ENCODE measurements around the gene DDTL. TPM values are rescaled to one million over a fixed set of nuclear protein-coding genes. Genes with fewer than 3 reads are reported as not detected.
"Not testable (repeated sequence)": the region's sequence is repeated elsewhere in the genome, so short reads cannot be mapped to it uniquely, and the experiment has no call there.

The DDTL gene
- total and polyA plus RNA-seq, 2 of the 8 experiments (the other 6 are each of a cell fraction or from before 2014, with no cell fraction given): 2.1 to 3.1 TPM

DNA sequence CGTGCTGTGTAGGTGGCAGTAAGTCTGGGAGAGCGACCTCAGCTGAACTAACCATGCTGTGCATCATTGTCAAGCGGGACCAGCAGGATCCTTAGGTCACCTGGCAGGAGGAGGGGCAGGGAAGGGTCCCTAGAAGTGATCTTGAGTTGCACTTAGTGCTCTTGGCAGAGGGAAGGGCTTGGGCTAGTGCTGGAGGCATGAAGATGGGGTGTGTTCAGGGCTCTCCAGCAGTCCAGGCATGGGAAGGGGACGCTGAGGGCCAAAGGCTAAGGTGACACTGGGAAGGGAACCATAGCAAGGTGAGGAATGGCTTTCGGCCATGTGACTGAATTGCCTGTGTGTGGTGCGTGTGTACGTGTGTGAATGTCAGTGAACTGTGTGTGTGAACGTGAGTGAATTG is 19.4 kb downstream of the DDTL start:
- H3K4ac ChIP-seq (replicated peaks; ENCODE audit: insufficient read length, low read depth, low read length); H3K79me1 ChIP-seq (ENCODE audit: low read depth, low read length); H2BK15ac ChIP-seq (ENCODE audit: low read length); H3K4me2 ChIP-seq (ENCODE audit: insufficient read depth in 1 of 2, low read depth in 2 of 2, low read length in 2 of 2); H3K23me2 ChIP-seq (ENCODE audit: low read depth, low read length); H2BK5ac ChIP-seq (ENCODE audit: low read depth, low read length); H3K4me3 ChIP-seq (ENCODE audit: extremely low read depth in 1 of 4, insufficient read depth in 2 of 4, low read depth in 3 of 4, low read length in 4 of 4); H3K23ac ChIP-seq (ENCODE audit: insufficient read length); H3K9ac ChIP-seq (replicated peaks in 1 of 4; ENCODE audit: extremely low read depth in 1 of 4, low read depth in 3 of 4, low read length in 3 of 4); H3K27me3 ChIP-seq (replicated peaks in 1 of 4; ENCODE audit: control insufficient read depth in 3 of 4, extremely low read depth in 1 of 4, insufficient read depth in 3 of 4, low read length in 3 of 4); H3K79me2 ChIP-seq (ENCODE audit: control insufficient read depth in 1 of 2, insufficient read depth in 2 of 2, low read length in 2 of 2); H2BK12ac ChIP-seq (ENCODE audit: low read depth, low read length); H3K4me1 ChIP-seq (replicated peaks in 1 of 4; ENCODE audit: control insufficient read depth in 3 of 4, insufficient read depth in 4 of 4, low read length in 3 of 4); H4K8ac ChIP-seq (ENCODE audit: extremely low read depth, insufficient read depth, low read length); H2BK20ac ChIP-seq (ENCODE audit: low read length); H3K36me3 ChIP-seq (ENCODE audit: control insufficient read depth in 2 of 4, insufficient read depth in 4 of 4, low read length in 3 of 4); H4K5ac ChIP-seq (ENCODE audit: insufficient read length, low read depth, low read length); POLR2A ChIA-PET (ENCODE audit: partially characterized antibody); H4K91ac ChIP-seq (replicated peaks; ENCODE audit: insufficient read length, low read length); CTCF ChIA-PET (ENCODE audit: partially characterized antibody); H2AK5ac ChIP-seq (ENCODE audit: low read depth, low read length); H3K27ac ChIP-seq (ENCODE audit: low read depth, low read length); H3K9me3 ChIP-seq (ENCODE audit: insufficient read depth in 2 of 2, low read depth in 1 of 2, low read length in 1 of 2); DNase-seq (ENCODE audit: low read depth in 1 of 2, low spot score in 2 of 2); FAIRE-seq; H3K18ac ChIP-seq (ENCODE audit: extremely low read depth, low read length); H4K20me1 ChIP-seq (replicated peaks in 1 of 2; ENCODE audit: control insufficient read depth in 1 of 2, insufficient read depth in 2 of 2, low read length in 2 of 2); H3K56ac ChIP-seq (replicated peaks; ENCODE audit: insufficient read length, low read depth, low read length); H2AFZ ChIP-seq (ENCODE audit: low read length); H3K14ac ChIP-seq (ENCODE audit: insufficient read length); H2BK120ac ChIP-seq (replicated peaks; ENCODE audit: low read depth, low read length): not testable (repeated sequence)
- WGBS, 2 experiments (ENCODE audit: extremely low coverage in 1 of 2, insufficient coverage in 1 of 2, insufficient read length in 1 of 2, insufficient replicate concordance in 2 of 2, low coverage in 1 of 2, low lambda C conversion rate in 2 of 2, missing lambda C conversion rate in 1 of 2): 70% methylated on average over 4 of the region's 8 CpGs; no CpG with 5 or more reads in 1 of the 2 experiments

DNA sequence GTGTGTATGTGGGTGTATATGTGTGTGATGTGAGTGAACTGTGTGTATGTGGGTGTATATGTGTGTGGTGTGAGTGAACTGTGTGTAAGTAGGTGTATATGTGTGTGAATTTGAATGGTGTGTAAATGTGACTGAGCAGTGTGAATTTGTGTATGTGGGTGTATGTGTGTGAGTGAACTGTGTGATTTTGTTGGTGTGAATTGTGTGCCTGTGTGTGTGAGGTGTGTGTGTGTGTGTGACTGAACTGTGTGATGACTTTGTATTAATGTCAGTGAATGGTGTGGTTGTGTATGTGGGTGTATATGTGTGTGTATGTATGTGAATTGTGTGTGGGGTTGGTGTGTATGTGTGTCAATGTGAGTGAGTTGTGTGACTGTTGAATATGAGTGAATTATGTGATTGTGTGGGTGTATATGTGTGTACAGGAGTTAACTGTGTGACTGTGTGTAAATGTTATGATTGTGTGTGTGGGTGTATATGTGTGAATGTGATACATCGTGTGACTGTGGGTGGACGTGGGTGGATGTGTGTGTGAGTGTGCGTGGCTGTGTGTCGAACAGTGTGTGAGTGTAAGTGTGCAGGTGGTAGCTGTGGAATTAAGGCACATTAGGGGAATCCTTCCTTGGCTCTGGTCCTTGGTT is 20.0 kb downstream of the DDTL start:
- H4K8ac ChIP-seq (ENCODE audit: extremely low read depth, insufficient read depth, low read length); H3K27ac ChIP-seq (ENCODE audit: low read depth, low read length); H3K56ac ChIP-seq (replicated peaks; ENCODE audit: insufficient read length, low read depth, low read length); H3K27me3 ChIP-seq (replicated peaks in 1 of 4; ENCODE audit: control insufficient read depth in 3 of 4, extremely low read depth in 1 of 4, insufficient read depth in 3 of 4, low read length in 3 of 4); H3K4ac ChIP-seq (replicated peaks; ENCODE audit: insufficient read length, low read depth, low read length); H2BK15ac ChIP-seq (ENCODE audit: low read length); H3K79me1 ChIP-seq (ENCODE audit: low read depth, low read length); H3K4me1 ChIP-seq (replicated peaks in 1 of 4; ENCODE audit: control insufficient read depth in 3 of 4, insufficient read depth in 4 of 4, low read length in 3 of 4); H3K9ac ChIP-seq (replicated peaks in 1 of 4; ENCODE audit: extremely low read depth in 1 of 4, low read depth in 3 of 4, low read length in 3 of 4); H3K14ac ChIP-seq (ENCODE audit: insufficient read length); H3K23me2 ChIP-seq (ENCODE audit: low read depth, low read length); H2BK12ac ChIP-seq (ENCODE audit: low read depth, low read length); H2AK5ac ChIP-seq (ENCODE audit: low read depth, low read length); H4K5ac ChIP-seq (ENCODE audit: insufficient read length, low read depth, low read length); CTCF ChIA-PET (ENCODE audit: partially characterized antibody); H4K91ac ChIP-seq (replicated peaks; ENCODE audit: insufficient read length, low read length); H3K4me3 ChIP-seq (ENCODE audit: extremely low read depth in 1 of 4, insufficient read depth in 2 of 4, low read depth in 3 of 4, low read length in 4 of 4); H3K4me2 ChIP-seq (ENCODE audit: insufficient read depth in 1 of 2, low read depth in 2 of 2, low read length in 2 of 2); H3K18ac ChIP-seq (ENCODE audit: extremely low read depth, low read length); H2BK5ac ChIP-seq (ENCODE audit: low read depth, low read length); H2AFZ ChIP-seq (ENCODE audit: low read length); H3K23ac ChIP-seq (ENCODE audit: insufficient read length); H3K9me3 ChIP-seq (ENCODE audit: insufficient read depth in 2 of 2, low read depth in 1 of 2, low read length in 1 of 2); H3K79me2 ChIP-seq (ENCODE audit: control insufficient read depth in 1 of 2, insufficient read depth in 2 of 2, low read length in 2 of 2); DNase-seq (ENCODE audit: low read depth in 1 of 2, low spot score in 2 of 2); H4K20me1 ChIP-seq (replicated peaks in 1 of 2; ENCODE audit: control insufficient read depth in 1 of 2, insufficient read depth in 2 of 2, low read length in 2 of 2); H3K36me3 ChIP-seq (ENCODE audit: control insufficient read depth in 2 of 4, insufficient read depth in 4 of 4, low read length in 3 of 4); H2BK20ac ChIP-seq (ENCODE audit: low read length); H2BK120ac ChIP-seq (replicated peaks; ENCODE audit: low read depth, low read length); POLR2A ChIA-PET (ENCODE audit: partially characterized antibody): not testable (repeated sequence)
- WGBS, 2 experiments (ENCODE audit: extremely low coverage in 1 of 2, insufficient coverage in 1 of 2, insufficient read length in 1 of 2, insufficient replicate concordance in 2 of 2, low coverage in 1 of 2, low lambda C conversion rate in 2 of 2, missing lambda C conversion rate in 1 of 2): 100% methylated on average over 4 of the region's 4 CpGs; no CpG with 5 or more reads in 1 of the 2 experiments
- FAIRE-seq: peak; percentile 65

Measured in H1 (cell line).